Ovary (tissue), 9 donors: ENCODE results near the gene CSNK2A1. TPM values are rescaled to one million over a fixed set of nuclear protein-coding genes. Genes with fewer than 3 reads are reported as not detected.

Experiments used
- DNase-seq, 5 donors: peaks; one replicate each; pipeline ENCODE4 v3.0.0-alpha.2; 2019 to 2020
- H3K27ac ChIP-seq, 2 donors: fragments of 200-600 bp; one replicate each; pipeline versions ENCODE4 v1.5.1 to v1.8.0; 2019 to 2022
- H3K27me3 ChIP-seq: fragments of 200-600 bp; one replicate; pipeline ENCODE4 v1.8.0; 2022
- H3K36me3 ChIP-seq: fragments of 200-600 bp; sonication (generic); one replicate; pipeline ENCODE4 v1.5.1; 2019
- H3K4me1 ChIP-seq: one replicate; pipeline ENCODE4 v1.8.1; 2013; ENCODE audit warnings: mild to moderate bottlenecking, moderate library complexity; ENCODE audit not compliant: insufficient read depth
- H3K4me3 ChIP-seq: fragments of 200-600 bp; sonication (generic); one replicate; pipeline ENCODE4 v1.5.1; 2017
- H3K9me3 ChIP-seq, 2 donors: fragments of 200-600 bp in 1 of 2; sonication (generic) in 1 of 2; one replicate each; pipeline versions ENCODE4 v1.5.1 to v1.8.1; 2013 to 2019; ENCODE audit warnings: mild to moderate bottlenecking in 1 of 2, moderate library complexity in 1 of 2
- CTCF ChIP-seq, 3 donors: fragments of 450-650 bp in 2 of 3; fragments of 200-600 bp in 1 of 3; IDR thresholded peaks; one replicate each; pipeline versions ENCODE4 v1.5.1 to v1.8.0; 2016 to 2022; ENCODE audit warnings: antibody characterized with exemption in 3 of 3, mild to moderate bottlenecking in 1 of 3
- EP300 ChIP-seq: sonication (generic); formaldehyde crosslinking; IDR thresholded peaks from one replicate; pipeline ENCODE4 v1.6.1; 2017; ENCODE audit warnings: antibody characterized with exemption
- POLR2A ChIP-seq: fragments of 450-650 bp; IDR thresholded peaks from one replicate; pipeline ENCODE4 v1.6.1; 2017; ENCODE audit warnings: antibody characterized with exemption, mild to moderate bottlenecking, moderate library complexity
- WGBS, 3 donors: extraction: QIAGEN DNeasy Blood & Tissue Kit in 1 of 3; methylation state at CpG; one replicate each; pipeline versions ENCODE4 v1.1.5 to v1.1.7; 2013 to 2017; 5-methylcytosine and 5-hydroxymethylcytosine counted together
- intact Hi-C, 4 donors: fragments of 100-400 bp; cut with DNase I; formaldehyde crosslinking; loops; one replicate each; pipeline versions ENCODE4 v1.11.0 to v1.15.1; 2022 to 2023
- polyA plus RNA-seq, 2 donors: library from polyadenylated mRNA; stranded (reverse); fragments of 200-250 nt in 1 of 2; fragments of 350-450 nt in 1 of 2; fragmentation: Illumina TruSeq in 1 of 2; extraction: RNeasy Lipid Tissue Mini Kit (QIAGEN cat#74804) in 1 of 2; gene quantifications; one replicate each; pipeline ENCODE4 v1.2.3, GENCODE V29; 2013 to 2014
- total RNA-seq, 7 donors: library from RNA; depleted of rRNA in 2 of 7; stranded (reverse); fragments of >200 nt in 2 of 7; fragmentation: NEBNext Ultra II Directional in 3 of 7; extraction: Animal tissue kit (Norgen Biotek cat#: 25700) in 3 of 7; gene quantifications; one replicate each; pipeline versions ENCODE4 v1.1.0 to v1.2.4, GENCODE V29; 2016 to 2023
- donor health status: DM: no; HTN: no; CAD: no; lungs with moderate emphysema.
- donor health status: DM: no; HTN: no; CAD: no.
- donor health status: Bipolar disorder and iron deficiency.
- donor health status: DM: yes; HTN: yes; CAD: no.
- donor health status: DM: no; HTN: no; CAD: no.
- donor health status: DM: yes; HTN: yes; CAD: no.

The CSNK2A1 gene
- total and polyA plus RNA-seq, 9 donors: 35.8 to 145 (median 95.7) TPM

GRCh38 chr20:503048-503737, 40.4 kb downstream of the CSNK2A1 start:
- Histone ChIP-seq H3K9me3 (no peaks in the 10 kb centered on the region), H3K27me3 (no peaks in the 10 kb centered on the region), H3K4me3 (no peak overlapping the region), H3K36me3 (no peaks in the 10 kb centered on the region), H3K27ac (no peak overlapping the region), H3K4me1 (no peaks in the 10 kb centered on the region)
- DNase-seq: no peak
- TF ChIP-seq CTCF (IDR thresholded peaks at IDR 0.05): no peak
- WGBS, 3 donors: 91 to 95% (median 93%) methylated on average over 11 of the region's 11 CpGs
- intact Hi-C loops: no loop called here

- no peaks in the 10 kb centered on the region for H3K36me3 ChIP-seq
- H3K4me3 ChIP-seq: no peak overlapping the region
- intact Hi-C loops: no loop called here
- H3K27ac ChIP-seq: no peak overlapping the region
- H3K4me1 ChIP-seq: no peaks in the 10 kb centered on the region
- H3K27me3 ChIP-seq: no peaks in the 10 kb centered on the region
- DNase-seq: no peak
- no peaks in the 10 kb centered on the region for H3K9me3 ChIP-seq
- WGBS, 3 donors: 94 to 98% (median 96%) methylated on average over 2 of the region's 2 CpGs
- no peak for TF ChIP-seq CTCF (IDR thresholded peaks at IDR 0.05)
- no peak for TF ChIP-seq EP300
- TF ChIP-seq POLR2A: no peak
Measured at GRCh38 chr20:497979-498378, 45.6 kb downstream of the CSNK2A1 start.

GRCh38 chr20:496126-496696, 47.4 kb downstream of the CSNK2A1 start:
- no peaks in the 10 kb centered on the region for H3K4me1 ChIP-seq
- WGBS, 3 donors: 45 to 57% (median 49%) methylated on average over 2 of the region's 2 CpGs
- DNase-seq: no peak
- H3K27ac ChIP-seq: no peak overlapping the region
- intact Hi-C loops: no loop called here
- TF ChIP-seq CTCF (IDR thresholded peaks at IDR 0.05) (no peak), POLR2A (no peak), EP300 (no peak)
- no peaks in the 10 kb centered on the region for H3K36me3 ChIP-seq
- H3K27me3 ChIP-seq: no peaks in the 10 kb centered on the region
- no peak overlapping the region for H3K4me3 ChIP-seq
- no peaks in the 10 kb centered on the region for H3K9me3 ChIP-seq

DNA sequence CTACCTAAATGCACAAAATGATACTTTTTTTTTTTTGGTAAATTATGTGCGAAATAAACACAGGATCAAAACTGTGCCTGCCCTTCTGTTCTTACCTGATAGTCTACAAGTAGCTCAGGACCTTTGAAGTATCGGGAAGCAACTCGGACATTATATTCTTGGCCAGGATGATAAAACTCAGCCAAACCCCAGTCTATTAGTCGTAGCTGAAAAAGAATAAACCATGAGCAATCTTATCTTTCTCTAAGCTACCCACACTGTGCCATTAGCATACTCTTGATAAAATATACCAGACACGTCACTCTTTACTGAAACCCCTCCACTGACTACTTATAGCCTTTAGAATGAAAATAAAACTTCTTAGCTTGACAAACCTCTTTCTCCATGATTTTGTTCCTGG, 51.4 kb downstream of the CSNK2A1 start:
- 79 to 86% (median 81%) methylated on average over 5 of the region's 5 CpGs for WGBS, 3 donors
- no peaks in the 10 kb centered on the region for H3K27me3 ChIP-seq
- H3K4me3 ChIP-seq: no peak overlapping the region
- H3K27ac ChIP-seq: no peak overlapping the region
- intact Hi-C loops: no loop called here
- H3K9me3 ChIP-seq: no peaks in the 10 kb centered on the region
- no peak for DNase-seq
- H3K4me1 ChIP-seq: no peaks in the 10 kb centered on the region
- TF ChIP-seq EP300: no peak
- no peak for TF ChIP-seq CTCF (IDR thresholded peaks at IDR 0.05)
- TF ChIP-seq POLR2A: no peak
- no peaks in the 10 kb centered on the region for H3K36me3 ChIP-seq
